H1 (cell line): ENCODE results near the gene OR5M10. TPM values are rescaled to one million over a fixed set of nuclear protein-coding genes. Genes with fewer than 3 reads are reported as not detected.

Experiments
- CTCF ChIA-PET: fragments of 300-600 bp; sonication (Branson Sonifier 250); formaldehyde crosslinking; loops from one replicate; lab custom pipeline; 2021; ENCODE audit not compliant: partially characterized antibody; lab: Charles Lee
- POLR2A ChIA-PET: fragments of 300-600 bp; sonication (Branson Sonifier 250); formaldehyde crosslinking; loops from one replicate; lab custom pipeline; 2021; ENCODE audit warnings: inconsistent platforms; ENCODE audit not compliant: partially characterized antibody; lab: Charles Lee
- DNase-seq, 2 experiments: peaks; one replicate each; pipeline versions ENCODE4 v3.0.0 to v3.0.0-alpha.2; 2010 to 2022; ENCODE audit warnings: low spot score in 2 of 2, low read depth in 1 of 2, mixed read lengths in 1 of 2
- FAIRE-seq: peaks from 2 replicates; lab custom pipeline; 2011; peaks lifted over from hg19 to GRCh38; lab: Jason Lieb, UNC
- H2AFZ ChIP-seq: 2 replicates; pipeline ENCODE4 v1.8.1; 2012; ENCODE audit warnings: low read length, inconsistent platforms
- H2AK5ac ChIP-seq: 2 replicates; pipeline ENCODE4 v1.6.1; 2013; ENCODE audit warnings: low read depth, low read length
- H2BK120ac ChIP-seq: replicated peaks from 2 replicates; pipeline ENCODE3; 2013; ENCODE audit warnings: low read depth, low read length, inconsistent platforms
- H2BK12ac ChIP-seq: 2 replicates; pipeline ENCODE4 v1.6.1; 2013; ENCODE audit warnings: low read depth, low read length
- H2BK15ac ChIP-seq: 2 replicates; pipeline ENCODE4 v1.6.1; 2013; ENCODE audit warnings: low read length
- H2BK20ac ChIP-seq: 2 replicates; pipeline ENCODE4 v1.6.1; 2013; ENCODE audit warnings: low read length
- H2BK5ac ChIP-seq: 2 replicates; pipeline ENCODE4 v1.6.1; 2013; ENCODE audit warnings: low read depth, low read length
- H3K14ac ChIP-seq: 2 replicates; pipeline ENCODE4 v1.6.1; 2013; ENCODE audit warnings: inconsistent platforms; ENCODE audit not compliant: insufficient read length
- H3K18ac ChIP-seq: 2 replicates; pipeline ENCODE4 v1.6.1; 2013; ENCODE audit warnings: low read length; ENCODE audit errors: extremely low read depth
- H3K23ac ChIP-seq: 2 replicates; pipeline ENCODE4 v1.6.1; 2013; ENCODE audit warnings: inconsistent platforms; ENCODE audit not compliant: insufficient read length
- H3K23me2 ChIP-seq: 2 replicates; pipeline ENCODE4 v1.6.1; 2013; ENCODE audit warnings: low read depth, low read length
- H3K27ac ChIP-seq: 2 replicates; pipeline ENCODE4 v1.6.1; 2011; ENCODE audit warnings: low read depth, low read length, inconsistent platforms
- H3K27me3 ChIP-seq, 4 experiments: replicated peaks in 1 of 4; 1 replicate in 1 of 4; 2 replicates in 3 of 4; pipeline versions ENCODE4 v1.6.1 to v1.8.1; 2011 to 2013; ENCODE audit warnings: low read length in 3 of 4, mild to moderate bottlenecking in 3 of 4, inconsistent platforms in 2 of 4, mixed read lengths in 2 of 4, moderate library complexity in 1 of 4; ENCODE audit not compliant: control insufficient read depth in 3 of 4, insufficient read depth in 3 of 4; ENCODE audit errors: extremely low read depth in 1 of 4
- H3K36me3 ChIP-seq, 4 experiments: 2 replicates each; pipeline versions ENCODE4 v1.6.1 to v1.8.1; 2011 to 2013; ENCODE audit warnings: mild to moderate bottlenecking in 4 of 4, low read length in 3 of 4, moderate library complexity in 2 of 4, control low read depth in 1 of 4, inconsistent platforms in 1 of 4; ENCODE audit not compliant: insufficient read depth in 4 of 4, control insufficient read depth in 2 of 4
- H3K4ac ChIP-seq: replicated peaks from 2 replicates; pipeline ENCODE3; 2013; ENCODE audit warnings: low read length, low read depth, mixed read lengths, inconsistent platforms; ENCODE audit not compliant: insufficient read length
- H3K4me1 ChIP-seq, 4 experiments: replicated peaks in 1 of 4; 1 replicate in 1 of 4; 2 replicates in 3 of 4; pipeline versions ENCODE4 v1.6.1 to v1.8.1; 2011 to 2013; ENCODE audit warnings: low read length in 3 of 4, inconsistent platforms in 2 of 4, mixed read lengths in 1 of 4; ENCODE audit not compliant: insufficient read depth in 4 of 4, control insufficient read depth in 3 of 4
- H3K4me2 ChIP-seq, 2 experiments: 2 replicates each; pipeline versions ENCODE4 v1.6.1 to v1.8.1; 2011 to 2013; ENCODE audit warnings: low read depth in 2 of 2, low read length in 2 of 2, control low read depth in 1 of 2, inconsistent platforms in 1 of 2, mild to moderate bottlenecking in 1 of 2; ENCODE audit not compliant: insufficient read depth in 1 of 2
- H3K4me3 ChIP-seq, 4 experiments: fragments of 200-600, 300-600 bp in 1 of 4; sonication (generic), shearing (Covaris generic), sonication (Bioruptor Twin) in 1 of 4; 2 replicates each; pipeline versions ENCODE4 v1.5.1 to v1.8.1; 2011 to 2016; ENCODE audit warnings: low read length in 4 of 4, low read depth in 3 of 4, control low read depth in 2 of 4, inconsistent platforms in 2 of 4, mild to moderate bottlenecking in 2 of 4, mixed read lengths in 1 of 4, moderate library complexity in 1 of 4; ENCODE audit not compliant: insufficient read depth in 2 of 4; ENCODE audit errors: extremely low read depth in 1 of 4
- H3K56ac ChIP-seq: replicated peaks from 2 replicates; pipeline ENCODE3; 2013; ENCODE audit warnings: low read depth, mild to moderate bottlenecking, mixed read lengths, low read length, inconsistent platforms; ENCODE audit not compliant: insufficient read length
- H3K79me1 ChIP-seq: 2 replicates; pipeline ENCODE4 v1.6.1; 2013; ENCODE audit warnings: low read depth, low read length, control low read depth
- H3K79me2 ChIP-seq, 2 experiments: 2 replicates each; pipeline versions ENCODE4 v1.6.1 to v1.8.1; 2012 to 2013; ENCODE audit warnings: low read length in 2 of 2, mild to moderate bottlenecking in 2 of 2, inconsistent platforms in 1 of 2; ENCODE audit not compliant: insufficient read depth in 2 of 2, control insufficient read depth in 1 of 2
- H3K9ac ChIP-seq, 4 experiments: replicated peaks in 1 of 4; 1 replicate in 1 of 4; 2 replicates in 3 of 4; pipeline versions ENCODE4 v1.6.1 to v1.8.1; 2011 to 2013; ENCODE audit warnings: low read depth in 3 of 4, low read length in 3 of 4, control low read depth in 2 of 4, mild to moderate bottlenecking in 2 of 4, moderate library complexity in 2 of 4, inconsistent platforms in 1 of 4; ENCODE audit errors: extremely low read depth in 1 of 4
- H3K9me3 ChIP-seq, 2 experiments: 2 replicates each; pipeline versions ENCODE4 v1.6.1 to v1.8.1; 2012 to 2013; ENCODE audit warnings: mild to moderate bottlenecking in 2 of 2, moderate library complexity in 2 of 2, control low read depth in 1 of 2, inconsistent platforms in 1 of 2, low read depth in 1 of 2, low read length in 1 of 2, mixed read lengths in 1 of 2; ENCODE audit not compliant: insufficient read depth in 2 of 2
- H4K20me1 ChIP-seq, 2 experiments: replicated peaks in 1 of 2; 2 replicates each; pipeline versions ENCODE3 to v1.8.1; 2011 to 2013; ENCODE audit warnings: inconsistent platforms in 2 of 2, low read length in 2 of 2, mild to moderate bottlenecking in 1 of 2; ENCODE audit not compliant: insufficient read depth in 2 of 2, control insufficient read depth in 1 of 2
- H4K5ac ChIP-seq: 2 replicates; pipeline ENCODE4 v1.6.1; 2013; ENCODE audit warnings: low read length, low read depth, mixed read lengths, inconsistent platforms; ENCODE audit not compliant: insufficient read length
- H4K8ac ChIP-seq: 2 replicates; pipeline ENCODE4 v1.8.0; 2013; ENCODE audit warnings: mild to moderate bottlenecking, moderate library complexity, low read length, inconsistent platforms; ENCODE audit not compliant: insufficient read depth; ENCODE audit errors: extremely low read depth
- H4K91ac ChIP-seq: replicated peaks from 2 replicates; pipeline ENCODE3; 2013; ENCODE audit warnings: low read length, mixed read lengths, inconsistent platforms; ENCODE audit not compliant: insufficient read length
- WGBS, 2 experiments: shearing (Covaris generic) in 1 of 2; methylation state at CpG; one replicate each; pipeline versions ENCODE4 v1.1.6 to v1.1.7; 2013 to 2015; ENCODE audit warnings: low lambda C conversion rate in 2 of 2, mixed read lengths in 2 of 2, inconsistent platforms in 1 of 2, low coverage in 1 of 2, missing lambda C conversion rate in 1 of 2; ENCODE audit not compliant: insufficient replicate concordance in 2 of 2, insufficient coverage in 1 of 2, insufficient read length in 1 of 2; ENCODE audit errors: extremely low coverage in 1 of 2, missing lambda C conversion rate in 1 of 2; 5-methylcytosine and 5-hydroxymethylcytosine counted together
- polyA plus RNA-seq, 7 experiments: library from polyadenylated mRNA; depleted of rRNA in 3 of 7; stranded (reverse) in 5 of 7; unstranded in 2 of 7; fragments of >200 nt in 5 of 7; fragments of 200-250 nt in 2 of 7; gene quantifications; 1 replicate in 5 of 7; 2 replicates in 1 of 7; 4 replicates in 1 of 7; pipeline versions ENCODE4 v1.2.1 to v1.2.3, GENCODE V29; 2011 to 2013; ENCODE audit warnings: missing spikeins in 2 of 7, mixed read lengths in 2 of 7
- total RNA-seq: library from RNA; stranded (reverse); fragmentation: NEBNext Ultra II Directional; extraction: Animal tissue kit (Norgen Biotek cat#: 25700); gene quantifications from 2 replicates; pipeline ENCODE4 v1.2.1, GENCODE V29; 2021

Gene OR5M10
- total and polyA plus RNA-seq, 2 of the 8 experiments (the other 6 are each of a cell fraction or from before 2014, with no cell fraction given), result not detected

DNA sequence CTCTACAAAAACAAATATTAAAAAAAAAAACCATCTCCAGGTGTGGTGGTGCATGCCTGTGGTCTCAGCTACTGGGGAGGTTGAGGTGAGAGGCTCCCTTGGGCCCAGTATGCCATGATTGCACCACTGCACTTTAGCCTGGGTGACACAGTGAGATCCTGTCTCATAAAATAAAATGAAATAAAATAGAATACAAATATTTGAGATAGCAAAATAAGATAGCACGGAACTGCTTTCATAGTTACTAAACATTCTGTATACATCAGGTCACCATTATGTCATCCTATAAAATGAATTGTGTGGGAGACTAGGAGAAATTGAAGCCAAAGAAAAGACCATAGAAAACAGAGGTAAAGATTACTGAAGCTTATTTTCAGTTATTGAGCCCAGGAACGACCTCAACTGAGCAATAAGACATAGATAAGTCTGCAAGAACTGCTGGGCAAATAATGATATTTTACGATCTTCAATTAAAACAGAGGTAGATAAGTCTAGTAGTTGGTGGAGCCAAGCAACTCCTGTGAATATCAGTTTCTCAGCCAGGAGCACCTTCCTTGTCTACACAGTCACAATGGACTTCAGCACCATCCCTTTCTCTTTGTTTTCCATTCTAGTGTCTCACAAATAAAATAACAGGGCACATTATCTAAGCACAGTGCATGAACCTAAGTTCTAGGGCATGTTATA lies 44.3 kb downstream of the OR5M10 start:
- no peak overlapping the region for H3K27ac ChIP-seq
- H3K4me3 ChIP-seq, result no peak overlapping the region
- ChIA-PET POLR2A (no interaction called here), CTCF (interaction anchor here (0.7 kb wide), 1 partner anchor 330 kb away, joined by 3 read pairs; no protein-coding TSS in a partner anchor)
- WGBS, 2 experiments, result 88% methylated on average over 3 of the region's 3 CpGs; no CpG with 5 or more reads in 1 of the 2 experiments
- H3K56ac ChIP-seq, result no peak overlapping the region
- H2BK5ac ChIP-seq, result no peak overlapping the region
- no peak overlapping the region for H4K5ac ChIP-seq
- no peaks in the 10 kb centered on the region for H3K79me2 ChIP-seq
- no peaks in the 10 kb centered on the region for H3K4me1 ChIP-seq
- H3K79me1 ChIP-seq, result no peaks in the 10 kb centered on the region
- H2BK120ac ChIP-seq, result no peak overlapping the region
- H2BK12ac ChIP-seq, result no peak overlapping the region
- no peak overlapping the region for H2AK5ac ChIP-seq
- DNase-seq, result no peak
- H3K23me2 ChIP-seq, result no peaks in the 10 kb centered on the region
- H3K9ac ChIP-seq, result no peak overlapping the region
- no peaks in the 10 kb centered on the region for H4K20me1 ChIP-seq
- H3K4me2 ChIP-seq, result no peak overlapping the region
- H3K18ac ChIP-seq, result no peak overlapping the region
- H3K23ac ChIP-seq, result no peak overlapping the region
- H3K14ac ChIP-seq, result no peak overlapping the region
- no peaks in the 10 kb centered on the region for H3K36me3 ChIP-seq
- no peak overlapping the region for H3K4ac ChIP-seq
- H2AFZ ChIP-seq, result no peak overlapping the region
- no peak overlapping the region for H2BK15ac ChIP-seq
- no peak for FAIRE-seq
- H2BK20ac ChIP-seq, result no peak overlapping the region
- no peaks in the 10 kb centered on the region for H3K9me3 ChIP-seq
- H4K91ac ChIP-seq, result no peak overlapping the region
- no peak overlapping the region for H4K8ac ChIP-seq
- no peaks in the 10 kb centered on the region for H3K27me3 ChIP-seq
